K562 (cell line): Measurements from ENCODE around the gene SLC44A5. TPM values are rescaled to one million over a fixed set of nuclear protein-coding genes. Genes with fewer than 3 reads are reported as not detected.

Experiments
- DPF2 ChIP-seq: fragments of 450-650 bp; IDR thresholded peaks from 2 replicates; pipeline ENCODE4 v1.6.1; 2016
- ELF2 ChIP-seq: fragments of 250-450 bp; sonication (Bioruptor Pico); IDR thresholded peaks from 2 replicates; pipeline ENCODE4 v1.5.0; 2021; ENCODE audit warnings: mild to moderate bottlenecking
- EP300 ChIP-seq: IDR thresholded peaks from 2 replicates; pipeline ENCODE4 v1.6.1; 2012; ENCODE audit warnings: low read length, improper control_type of control experiment
- FOXK2 ChIP-seq, 2 experiments: fragments of 450-650 bp; IDR thresholded peaks in 1 of 2; conservative IDR thresholded peaks in 1 of 2; 2 replicates each; pipeline ENCODE4 v1.6.1; 2016; ENCODE audit warnings: low read depth in 2 of 2, mild to moderate bottlenecking in 1 of 2
- FUS ChIP-seq: fragments of 200-400 bp; formaldehyde crosslinking; optimal IDR thresholded peaks from 2 replicates; pipeline ENCODE3; 2017; ENCODE audit warnings: low read depth, low read length
- GTF2E2 ChIP-seq: fragments of 200-800 bp; sonication (Bioruptor generic); IDR thresholded peaks from 2 replicates; pipeline ENCODE4 v1.6.1; 2016; ENCODE audit warnings: missing genetic modification characterization, missing compliant biosample characterization
- HSF4 ChIP-seq: fragments of 250-450 bp; sonication (Bioruptor Pico); IDR thresholded peaks from 2 replicates; pipeline ENCODE4 v2.1.2; 2022; ENCODE audit warnings: mild to moderate bottlenecking, moderate library complexity, borderline replicate concordance
- KAT8 ChIP-seq: fragments of 450-650 bp; IDR thresholded peaks from 2 replicates; pipeline ENCODE4 v1.6.1; 2016; ENCODE audit warnings: low read depth, mild to moderate bottlenecking
- KLF6 ChIP-seq: fragments of 250-450 bp; sonication (Bioruptor Pico); IDR thresholded peaks from 2 replicates; pipeline ENCODE4 v1.4.0; 2020; ENCODE audit warnings: mild to moderate bottlenecking, moderate library complexity, borderline replicate concordance
- MTA2 ChIP-seq: fragments of 450-650 bp; IDR thresholded peaks from 2 replicates; pipeline ENCODE4 v1.6.1; 2016; ENCODE audit warnings: low read depth
- NFIC ChIP-seq: fragments of 450-650 bp; IDR thresholded peaks from 2 replicates; pipeline ENCODE4 v1.6.1; 2017; ENCODE audit warnings: mild to moderate bottlenecking, inconsistent platforms
- PHTF2 ChIP-seq: fragments of 250-450 bp; sonication (Bioruptor Pico); IDR thresholded peaks from 2 replicates; pipeline ENCODE4 v1.5.0; 2021; ENCODE audit warnings: mild to moderate bottlenecking
- SMAD2 ChIP-seq: fragments of 150-350 bp; IDR thresholded peaks from 2 replicates; pipeline ENCODE4 v1.6.1; 2014; ENCODE audit warnings: low read depth, mild to moderate bottlenecking, low read length
- SPI1 ChIP-seq: IDR thresholded peaks from 2 replicates; pipeline ENCODE4 v1.6.1; 2011; ENCODE audit warnings: low read depth, low read length, control low read depth, borderline replicate concordance
- SRSF7 ChIP-seq: fragments of 200-400 bp; formaldehyde crosslinking; optimal IDR thresholded peaks from 2 replicates; pipeline ENCODE3; 2017; ENCODE audit warnings: mild to moderate bottlenecking, low read depth, low read length
- ZBTB8A ChIP-seq: fragments of 450-650 bp; IDR thresholded peaks from 2 replicates; pipeline ENCODE4 v1.6.1; 2018; ENCODE audit warnings: mild to moderate bottlenecking, moderate library complexity; ENCODE audit not compliant: partially characterized antibody
- ZNF133 ChIP-seq: fragments of 250-450 bp; sonication (Bioruptor Pico); IDR thresholded peaks from 2 replicates; pipeline ENCODE4 v1.4.0; 2020; ENCODE audit warnings: mild to moderate bottlenecking
- ZNF395 ChIP-seq: fragments of 200-800 bp; sonication (Bioruptor generic); IDR thresholded peaks from 2 replicates; pipeline ENCODE4 v1.6.1; 2017; ENCODE audit warnings: missing genetic modification characterization, missing compliant biosample characterization
- ZNF445 ChIP-seq: fragments of 250-450 bp; sonication (Bioruptor Pico); IDR thresholded peaks from 2 replicates; pipeline ENCODE4 v1.4.0; 2020; ENCODE audit warnings: low read depth, mild to moderate bottlenecking, moderate library complexity
- ZSCAN29 ChIP-seq: fragments of 450-650 bp; IDR thresholded peaks from 2 replicates; pipeline ENCODE4 v1.6.1; 2017
- polyA plus RNA-seq, 8 experiments: library from polyadenylated mRNA; depleted of rRNA in 4 of 8; stranded (reverse) in 5 of 8; unstranded in 3 of 8; fragments of >200 nt; fragmentation: Nextera tagmentation in 2 of 8; fragmentation: Illumina TruSeq in 1 of 8; extraction: Ambion mirVana in 2 of 8; extraction: Trizol in 1 of 8; gene quantifications; 2 replicates each; pipeline versions ENCODE4 v1.2.1 to v1.2.3, GENCODE V29; 2011 to 2014; ENCODE audit warnings: inconsistent platforms in 1 of 8, missing spikeins in 1 of 8
- total RNA-seq, 7 experiments: library from RNA; depleted of rRNA in 6 of 7; stranded (reverse); fragments of >200 nt in 6 of 7; fragmentation: Illumina TruSeq in 2 of 7; extraction: Trizol in 2 of 7; gene quantifications; 2 replicates each; pipeline versions ENCODE4 v1.2.1 to v1.2.3, GENCODE V29; 2011 to 2021; ENCODE audit warnings: low replicate concordance in 1 of 7
- TF ChIP-seq, protein P1 (sequence below): sonication (generic); formaldehyde crosslinking; IDR thresholded peaks from 2 replicates; pipeline ENCODE4 v1.8.1; 2023; ENCODE audit warnings: mild to moderate bottlenecking, missing genetic modification reagents, moderate library complexity
- TF ChIP-seq, protein P2 (sequence below): IDR thresholded peaks from 2 replicates; pipeline ENCODE4 v1.6.1; 2016; ENCODE audit warnings: missing genetic modification characterization, missing compliant biosample characterization
- TF ChIP-seq, protein P3 (sequence below): fragments of 250-450 bp; sonication (Bioruptor Pico); IDR thresholded peaks from 2 replicates; pipeline ENCODE4 v1.8.0; 2021; ENCODE audit warnings: mild to moderate bottlenecking, moderate library complexity
- TF ChIP-seq, protein P4 (sequence below): fragments of 250-450 bp; sonication (Bioruptor Pico); IDR thresholded peaks from 2 replicates; pipeline ENCODE4 v1.8.0; 2021; ENCODE audit warnings: moderate library complexity, mild to moderate bottlenecking, inconsistent platforms

SLC44A5 gene
- total and polyA plus RNA-seq, 9 of the 15 experiments (the other 6 are each of a cell fraction or from before 2014, with no cell fraction given) = 1.2 to 10.1 (median 3.2) TPM

- no peak for TF ChIP-seq ZNF395 (CRISPR knock-in tag)
- no peak for TF ChIP-seq ZBTB8A
- TF ChIP-seq, protein P1, sequence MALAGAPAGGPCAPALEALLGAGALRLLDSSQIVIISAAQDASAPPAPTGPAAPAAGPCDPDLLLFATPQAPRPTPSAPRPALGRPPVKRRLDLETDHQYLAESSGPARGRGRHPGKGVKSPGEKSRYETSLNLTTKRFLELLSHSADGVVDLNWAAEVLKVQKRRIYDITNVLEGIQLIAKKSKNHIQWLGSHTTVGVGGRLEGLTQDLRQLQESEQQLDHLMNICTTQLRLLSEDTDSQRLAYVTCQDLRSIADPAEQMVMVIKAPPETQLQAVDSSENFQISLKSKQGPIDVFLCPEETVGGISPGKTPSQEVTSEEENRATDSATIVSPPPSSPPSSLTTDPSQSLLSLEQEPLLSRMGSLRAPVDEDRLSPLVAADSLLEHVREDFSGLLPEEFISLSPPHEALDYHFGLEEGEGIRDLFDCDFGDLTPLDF = no peak
- TF ChIP-seq FOXK2 (conservative IDR thresholded peaks at IDR 0.05 in 1 of 2, IDR thresholded peaks at IDR 0.05 in 1 of 2; ENCODE audit: low read depth in 2 of 2) = no peak
- no peak for TF ChIP-seq MTA2
- TF ChIP-seq, protein P2, sequence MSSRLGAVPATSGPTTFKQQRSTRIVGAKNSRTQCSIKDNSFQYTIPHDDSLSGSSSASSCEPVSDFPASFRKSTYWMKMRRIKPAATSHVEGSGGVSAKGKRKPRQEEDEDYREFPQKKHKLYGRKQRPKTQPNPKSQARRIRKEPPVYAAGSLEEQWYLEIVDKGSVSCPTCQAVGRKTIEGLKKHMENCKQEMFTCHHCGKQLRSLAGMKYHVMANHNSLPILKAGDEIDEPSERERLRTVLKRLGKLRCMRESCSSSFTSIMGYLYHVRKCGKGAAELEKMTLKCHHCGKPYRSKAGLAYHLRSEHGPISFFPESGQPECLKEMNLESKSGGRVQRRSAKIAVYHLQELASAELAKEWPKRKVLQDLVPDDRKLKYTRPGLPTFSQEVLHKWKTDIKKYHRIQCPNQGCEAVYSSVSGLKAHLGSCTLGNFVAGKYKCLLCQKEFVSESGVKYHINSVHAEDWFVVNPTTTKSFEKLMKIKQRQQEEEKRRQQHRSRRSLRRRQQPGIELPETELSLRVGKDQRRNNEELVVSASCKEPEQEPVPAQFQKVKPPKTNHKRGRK (tag) = no peak
- TF ChIP-seq, protein P3, sequence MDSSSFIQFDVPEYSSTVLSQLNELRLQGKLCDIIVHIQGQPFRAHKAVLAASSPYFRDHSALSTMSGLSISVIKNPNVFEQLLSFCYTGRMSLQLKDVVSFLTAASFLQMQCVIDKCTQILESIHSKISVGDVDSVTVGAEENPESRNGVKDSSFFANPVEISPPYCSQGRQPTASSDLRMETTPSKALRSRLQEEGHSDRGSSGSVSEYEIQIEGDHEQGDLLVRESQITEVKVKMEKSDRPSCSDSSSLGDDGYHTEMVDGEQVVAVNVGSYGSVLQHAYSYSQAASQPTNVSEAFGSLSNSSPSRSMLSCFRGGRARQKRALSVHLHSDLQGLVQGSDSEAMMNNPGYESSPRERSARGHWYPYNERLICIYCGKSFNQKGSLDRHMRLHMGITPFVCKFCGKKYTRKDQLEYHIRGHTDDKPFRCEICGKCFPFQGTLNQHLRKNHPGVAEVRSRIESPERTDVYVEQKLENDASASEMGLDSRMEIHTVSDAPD (CRISPR knock-in tag) = no peak
- TF ChIP-seq ZNF445 (CRISPR knock-in tag) = no peak
- TF ChIP-seq SRSF7 = no peak
- no peak for TF ChIP-seq KAT8
- TF ChIP-seq SMAD2 = no peak
- TF ChIP-seq ELF2 (CRISPR knock-in tag) = no peak
- TF ChIP-seq FUS = no peak
- TF ChIP-seq SPI1 = peak; percentile 98
- no peak for TF ChIP-seq ZNF133 (CRISPR knock-in tag)
- TF ChIP-seq NFIC = no peak
- no peak for TF ChIP-seq ZSCAN29
- TF ChIP-seq DPF2 = peak; percentile 77; the same call in 1 of the 2 replicates
- TF ChIP-seq, protein P4, sequence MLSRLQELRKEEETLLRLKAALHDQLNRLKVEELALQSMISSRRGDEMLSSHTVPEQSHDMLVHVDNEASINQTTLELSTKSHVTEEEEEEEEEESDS = no peak
- TF ChIP-seq EP300 = peak; percentile 50
- no peak for TF ChIP-seq PHTF2 (CRISPR knock-in tag)
- TF ChIP-seq KLF6 (CRISPR knock-in tag) = no peak
- no peak for TF ChIP-seq GTF2E2 (tag)
- no peak for TF ChIP-seq HSF4 (CRISPR knock-in tag)
Observed at GRCh38 chr1:75273110-75273509, 337.8 kb downstream of the SLC44A5 start (continued).
